Stimulated activated CD4-positive, alpha-beta T cell treated with anti-CD3 and anti-CD28 coated beads, Interleukin-2, amount 100 ng/mL, for 4 hours (primary cell): ENCODE measurements around the gene UXS1.

ENCODE experiments used
- DNase-seq: peaks from one replicate; pipeline ENCODE4 v3.0.0-alpha.2; 2020; ENCODE audit warnings: low read depth

UXS1 gene

GRCh38 chr2:106189325-106189724 is 4.8 kb downstream of the UXS1 start:
- no peak for DNase-seq

- no peak for DNase-seq
Observed at GRCh38 chr2:106187273-106187891, 6.7 kb downstream of the UXS1 start.

GRCh38 chr2:106185475-106186184 is 8.5 kb downstream of the UXS1 start:
- DNase-seq: no peak

- DNase-seq: no peak
Observed at GRCh38 chr2:106184857-106185256, 9.2 kb downstream of the UXS1 start.

GRCh38 chr2:106184394-106184793 is 9.7 kb downstream of the UXS1 start:
- DNase-seq: no peak

GRCh38 chr2:106183101-106183696 is 10.9 kb downstream of the UXS1 start:
- no peak for DNase-seq

GRCh38 chr2:106181064-106181463 is 13.0 kb downstream of the UXS1 start:
- no peak for DNase-seq

GRCh38 chr2:106180602-106181001 is 13.5 kb downstream of the UXS1 start:
- no peak for DNase-seq

GRCh38 chr2:106178716-106179115 is 15.4 kb downstream of the UXS1 start:
- DNase-seq: no peak

GRCh38 chr2:106177581-106177980 is 16.5 kb downstream of the UXS1 start:
- no peak for DNase-seq

- no peak for DNase-seq
Observed at GRCh38 chr2:106176446-106177099, 17.5 kb downstream of the UXS1 start.

- no peak for DNase-seq
Observed at GRCh38 chr2:106175086-106175850, 18.8 kb downstream of the UXS1 start.

- DNase-seq: no peak
Observed at GRCh38 chr2:106174056-106174455, 20.0 kb downstream of the UXS1 start.

GRCh38 chr2:106172649-106173048 is 21.5 kb downstream of the UXS1 start:
- no peak for DNase-seq

- no peak for DNase-seq
Observed at GRCh38 chr2:106168657-106169056, 25.4 kb downstream of the UXS1 start.

- DNase-seq: no peak
Observed at GRCh38 chr2:106167067-106167466, 27.0 kb downstream of the UXS1 start.

GRCh38 chr2:106165561-106165960 is 28.5 kb downstream of the UXS1 start:
- DNase-seq: no peak

- no peak for DNase-seq
Observed at GRCh38 chr2:106165029-106165428, 29.1 kb downstream of the UXS1 start.

GRCh38 chr2:106163948-106164545 is 30.1 kb downstream of the UXS1 start:
- DNase-seq: no peak

GRCh38 chr2:106161938-106162820 is 31.9 kb downstream of the UXS1 start:
- DNase-seq: no peak

- no peak for DNase-seq
Observed at GRCh38 chr2:106161341-106161740, 32.8 kb downstream of the UXS1 start.
